ENCODE data around the gene THY1. TPM values are rescaled to one million over a fixed set of nuclear protein-coding genes. Genes with fewer than 3 reads are reported as not detected.
"Not testable (repeated sequence)": the region's sequence is repeated elsewhere in the genome, so short reads cannot be mapped to it uniquely, and the experiment has no call there.

Gene THY1
- polyA plus RNA-seq, 1 donor from 2014 or later: 98.3 TPM

GRCh38 chr11:119441898-119442243 lies 18.9 kb upstream of the THY1 start:
- H3K9ac ChIP-seq (ENCODE audit: low read length): no peak overlapping the region
- H3F3A ChIP-seq (ENCODE audit: insufficient read depth, low read length, poor library complexity, severe bottlenecking): no peaks in the 10 kb centered on the region
- H3K27me3 ChIP-seq (ENCODE audit: insufficient read depth, low read depth, low read length): no peaks in the 10 kb centered on the region
- H3K36me3 ChIP-seq (ENCODE audit: insufficient read depth, low read length): no peaks in the 10 kb centered on the region
- H4K20me1 ChIP-seq (ENCODE audit: insufficient read depth): no peaks in the 10 kb centered on the region
- H3K79me2 ChIP-seq (replicated peaks; ENCODE audit: insufficient read depth, low read length): no peaks in the 10 kb centered on the region
- no peaks in the 10 kb centered on the region for H3K9me3 ChIP-seq (ENCODE audit: low read length)
- no peaks in the 10 kb centered on the region for H3K9me2 ChIP-seq (ENCODE audit: insufficient read depth, low read length)
- no peak overlapping the region for H2AFZ ChIP-seq (ENCODE audit: low read depth, low read length)
- no peak overlapping the region for H3K27ac ChIP-seq (ENCODE audit: low read length)
- H3K4me3 ChIP-seq (ENCODE audit: low read length): no peak overlapping the region
- H3K4me2 ChIP-seq (ENCODE audit: low read length): no peak overlapping the region
- no peak for TF ChIP-seq EP300 (conservative IDR thresholded peaks at IDR 0.05; ENCODE audit: poor library complexity, severe bottlenecking)
- TF ChIP-seq TAF1 (IDR thresholded peaks at IDR 0.05; ENCODE audit: low read depth): no peak
- no peak for TF ChIP-seq CTCF (IDR thresholded peaks at IDR 0.05; ENCODE audit: poor library complexity, severe bottlenecking)
- TF ChIP-seq RAD21 (conservative IDR thresholded peaks at IDR 0.05): no peak
- no peak for TF ChIP-seq REST (IDR thresholded peaks at IDR 0.05; ENCODE audit: borderline replicate concordance)

GRCh38 chr11:119438599-119438998 lies 15.6 kb upstream of the THY1 start:
- Histone ChIP-seq H3K79me2 (replicated peaks; ENCODE audit: insufficient read depth, low read length) (no peaks in the 10 kb centered on the region), H3K9me2 (ENCODE audit: insufficient read depth, low read length) (no peaks in the 10 kb centered on the region), H3K4me3 (ENCODE audit: low read length) (no peak overlapping the region), H3K27ac (ENCODE audit: low read length) (no peak overlapping the region), H4K20me1 (ENCODE audit: insufficient read depth) (no peaks in the 10 kb centered on the region), H3K27me3 (ENCODE audit: insufficient read depth, low read depth, low read length) (no peaks in the 10 kb centered on the region), H2AFZ (ENCODE audit: low read depth, low read length) (no peak overlapping the region), H3K9ac (ENCODE audit: low read length) (no peak overlapping the region), H3K9me3 (ENCODE audit: low read length) (no peaks in the 10 kb centered on the region), H3K4me2 (ENCODE audit: low read length) (no peak overlapping the region), H3F3A (ENCODE audit: insufficient read depth, low read length, poor library complexity, severe bottlenecking) (no peaks in the 10 kb centered on the region), H3K36me3 (ENCODE audit: insufficient read depth, low read length) (no peaks in the 10 kb centered on the region)
- no peak for TF ChIP-seq REST (IDR thresholded peaks at IDR 0.05; ENCODE audit: borderline replicate concordance)
- no peak for TF ChIP-seq RAD21 (conservative IDR thresholded peaks at IDR 0.05)

- not testable (repeated sequence) for H3K79me2 ChIP-seq (replicated peaks; ENCODE audit: insufficient read depth, low read length); H3K36me3 ChIP-seq (ENCODE audit: insufficient read depth, low read length); H2AFZ ChIP-seq (ENCODE audit: low read depth, low read length); H3K27me3 ChIP-seq (ENCODE audit: insufficient read depth, low read depth, low read length); H3F3A ChIP-seq (ENCODE audit: insufficient read depth, low read length, poor library complexity, severe bottlenecking); H3K27ac ChIP-seq (ENCODE audit: low read length); H3K9me2 ChIP-seq (ENCODE audit: insufficient read depth, low read length); H3K9me3 ChIP-seq (ENCODE audit: low read length); H3K4me3 ChIP-seq (ENCODE audit: low read length); H3K4me2 ChIP-seq (ENCODE audit: low read length); H4K20me1 ChIP-seq (ENCODE audit: insufficient read depth); H3K9ac ChIP-seq (ENCODE audit: low read length)
These were observed 14.5 kb upstream of the THY1 start for GRCh38 chr11:119437521-119437920.
